HUES48 (cell line): ENCODE measurements around the gene ENOPH1.

Experiments used
- H3K27ac ChIP-seq: one replicate; pipeline ENCODE4 v1.7.0; 2013; ENCODE audit warnings: low read depth, low read length, inconsistent platforms
- H3K27me3 ChIP-seq: 2 replicates; pipeline ENCODE4 v1.6.1; 2013; ENCODE audit warnings: mild to moderate bottlenecking, low read length; ENCODE audit not compliant: control insufficient read depth, insufficient read depth
- H3K36me3 ChIP-seq: 2 replicates; pipeline ENCODE4 v1.6.1; 2013; ENCODE audit warnings: low read length; ENCODE audit not compliant: control insufficient read depth, insufficient read depth
- H3K4me1 ChIP-seq: 2 replicates; pipeline ENCODE4 v1.6.1; 2013; ENCODE audit warnings: mild to moderate bottlenecking, low read length; ENCODE audit not compliant: control insufficient read depth, insufficient read depth
- H3K4me3 ChIP-seq: 2 replicates; pipeline ENCODE4 v1.5.1; 2013; ENCODE audit warnings: mild to moderate bottlenecking, low read depth, low read length
- H3K9ac ChIP-seq: 2 replicates; pipeline ENCODE4 v1.6.1; 2013; ENCODE audit warnings: mild to moderate bottlenecking, low read depth, low read length, moderate library complexity
- H3K9me3 ChIP-seq: 2 replicates; pipeline ENCODE4 v1.6.1; 2013; ENCODE audit warnings: low read length; ENCODE audit not compliant: control insufficient read depth, insufficient read depth

ENOPH1 gene

DNA sequence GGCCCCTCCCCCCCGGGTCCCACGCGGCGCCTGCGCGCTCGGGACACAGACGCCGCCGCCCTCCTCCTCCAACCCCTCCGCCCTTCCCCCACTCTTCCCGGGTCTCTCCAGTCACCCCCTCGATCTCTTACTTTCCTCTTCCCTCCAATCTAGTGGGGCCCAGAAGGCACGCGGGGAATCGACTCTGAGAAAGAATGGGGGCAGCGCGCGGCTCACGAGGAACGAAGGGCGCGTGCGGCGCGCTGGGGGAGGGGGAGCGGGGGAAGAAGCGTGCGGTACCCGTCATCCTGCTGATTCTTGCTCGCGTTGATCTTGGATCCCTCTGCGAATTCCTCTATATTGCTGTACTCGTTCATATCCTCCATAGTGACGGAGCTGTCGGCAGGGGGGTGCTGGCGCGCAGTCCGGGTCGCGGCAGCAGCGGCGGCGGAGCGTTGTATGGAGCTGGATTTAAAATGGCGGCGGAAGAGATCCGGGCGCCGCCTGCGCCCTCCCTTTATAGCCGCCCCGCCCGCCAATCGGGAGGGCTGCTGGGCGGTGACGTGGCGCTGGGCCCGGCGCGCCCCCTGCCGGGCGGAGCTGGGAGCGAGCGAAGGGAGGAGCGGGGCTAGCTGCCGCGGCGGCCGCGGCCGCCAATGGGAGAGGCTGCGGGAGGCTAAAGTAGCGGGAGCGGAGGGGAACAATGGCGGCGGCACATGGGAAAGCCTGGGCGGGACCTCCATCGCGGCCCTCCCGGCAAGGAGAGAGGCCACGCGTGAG is 1.2 kb upstream of the ENOPH1 start:
- H3K4me1 ChIP-seq = peaks cover 8% of the 10 kb centered on the region; the same call in 1 of the 2 replicates
- no peaks in the 10 kb centered on the region for H3K9me3 ChIP-seq
- peak overlapping the region; percentile 99 for H3K27ac ChIP-seq
- H3K27me3 ChIP-seq = no peaks in the 10 kb centered on the region
- peak overlapping the region; percentile 93 for H3K4me3 ChIP-seq
- peaks cover 52% of the 10 kb centered on the region for H3K36me3 ChIP-seq
- H3K9ac ChIP-seq = peak overlapping the region; percentile 99

- H3K4me3 ChIP-seq = peak overlapping the region; percentile 93
- H3K4me1 ChIP-seq = peaks cover 8% of the 10 kb centered on the region; the same call in 1 of the 2 replicates
- peaks cover 48% of the 10 kb centered on the region for H3K36me3 ChIP-seq
These were observed 630 bp upstream of the ENOPH1 start for GRCh38 chr4:82429728-82430192.

GRCh38 chr4:82430964-82431745 is 765 bp downstream of the ENOPH1 start:
- Histone ChIP-seq H3K27me3 (no peaks in the 10 kb centered on the region), H3K9ac (peak overlapping the region; percentile 99), H3K27ac (peak overlapping the region; percentile 99), H3K4me3 (peak overlapping the region; percentile 93), H3K9me3 (no peaks in the 10 kb centered on the region), H3K4me1 (peaks cover 8% of the 10 kb centered on the region; the same call in 1 of the 2 replicates), H3K36me3 (peaks cover 48% of the 10 kb centered on the region)

More at GRCh38 chr4:82429728-82430192, 630 bp upstream of the ENOPH1 start:
- H3K27me3 ChIP-seq = no peaks in the 10 kb centered on the region
- H3K9ac ChIP-seq = peak overlapping the region; percentile 99
- no peaks in the 10 kb centered on the region for H3K9me3 ChIP-seq
- peak overlapping the region; percentile 99 for H3K27ac ChIP-seq

- Histone ChIP-seq H3K9me3 (no peaks in the 10 kb centered on the region), H3K27ac (no peak overlapping the region), H3K27me3 (no peaks in the 10 kb centered on the region), H3K4me3 (peak overlapping the region; percentile 93), H3K36me3 (peaks cover 46% of the 10 kb centered on the region), H3K4me1 (peaks cover 3% of the 10 kb centered on the region; the same call in 1 of the 2 replicates), H3K9ac (no peak overlapping the region)
These were observed 1.4 kb downstream of the ENOPH1 start for GRCh38 chr4:82431831-82432230.

DNA sequence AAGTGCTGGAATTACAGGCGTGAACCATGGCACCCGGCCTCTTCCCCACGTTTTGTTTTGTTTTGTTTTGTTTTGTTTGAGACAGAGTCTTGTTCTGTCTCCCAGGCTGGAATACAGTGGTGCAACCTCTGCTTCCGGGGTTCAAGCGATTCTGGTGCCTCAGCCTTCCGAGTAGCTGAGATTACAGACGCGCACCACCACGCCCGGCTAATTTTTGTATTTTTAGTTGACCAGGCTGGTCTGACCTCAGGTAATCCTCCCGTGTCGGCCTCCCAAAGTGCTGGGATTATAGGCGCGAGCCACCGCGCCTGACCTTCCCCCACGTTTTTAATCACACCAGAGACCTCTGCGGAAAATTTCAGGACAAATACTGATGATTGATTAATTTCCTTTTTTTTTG is 2.2 kb downstream of the ENOPH1 start:
- Histone ChIP-seq H3K27me3 (no peaks in the 10 kb centered on the region), H3K36me3 (peaks cover 44% of the 10 kb centered on the region), H3K4me3 (peak overlapping the region; percentile 20; the same call in 1 of the 2 replicates), H3K27ac (no peak overlapping the region), H3K9me3 (no peaks in the 10 kb centered on the region), H3K9ac (no peak overlapping the region), H3K4me1 (peaks cover 5% of the 10 kb centered on the region)

DNA sequence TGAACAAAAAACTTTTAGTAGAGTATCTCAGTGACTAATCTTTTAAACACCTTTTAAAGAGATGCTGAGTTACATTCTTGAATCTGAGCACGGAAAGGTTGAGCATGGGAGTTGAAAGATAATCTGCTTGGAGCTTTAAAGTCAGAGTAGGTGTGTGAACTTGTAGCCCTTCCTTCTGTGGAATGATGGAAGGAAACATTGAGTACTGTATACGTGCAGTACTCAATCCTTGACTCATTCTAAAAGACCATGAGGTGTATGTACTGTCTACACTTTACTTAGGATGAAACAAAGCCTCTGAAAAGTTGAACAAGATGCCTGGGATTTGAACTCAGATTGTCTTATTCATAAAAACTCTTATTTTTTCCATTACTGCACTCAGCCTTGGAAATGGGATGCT is 3.4 kb downstream of the ENOPH1 start:
- H3K27ac ChIP-seq = no peak overlapping the region
- no peaks in the 10 kb centered on the region for H3K27me3 ChIP-seq
- no peaks in the 10 kb centered on the region for H3K9me3 ChIP-seq
- H3K36me3 ChIP-seq = peaks cover 36% of the 10 kb centered on the region
- H3K4me3 ChIP-seq = no peak overlapping the region
- H3K9ac ChIP-seq = no peak overlapping the region
- H3K4me1 ChIP-seq = peaks cover 7% of the 10 kb centered on the region

GRCh38 chr4:82434949-82435348 is 4.6 kb downstream of the ENOPH1 start:
- Histone ChIP-seq H3K4me1 (peaks cover 7% of the 10 kb centered on the region), H3K9me3 (no peaks in the 10 kb centered on the region), H3K27ac (no peak overlapping the region), H3K4me3 (no peak overlapping the region), H3K9ac (no peak overlapping the region), H3K27me3 (no peaks in the 10 kb centered on the region), H3K36me3 (peaks cover 37% of the 10 kb centered on the region)

DNA sequence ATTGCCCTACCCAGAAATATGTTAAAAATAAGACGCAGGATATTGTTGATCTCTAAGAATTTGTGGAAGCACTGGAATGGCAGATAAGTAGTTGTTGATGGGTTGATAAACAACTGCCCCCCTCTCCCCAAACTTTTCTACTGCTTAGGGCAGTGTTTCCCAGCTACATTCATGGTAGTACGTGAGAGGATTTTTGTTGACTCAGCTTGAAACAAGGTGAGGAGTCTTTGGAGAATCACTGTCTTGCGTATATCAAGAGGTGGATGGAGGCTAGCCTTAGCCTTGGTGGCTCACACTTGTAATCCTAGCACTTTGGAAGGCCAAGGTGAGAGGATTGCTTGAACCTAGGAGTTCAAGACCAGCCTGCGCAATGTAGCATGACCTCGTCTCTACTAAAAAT is 5.7 kb downstream of the ENOPH1 start:
- Histone ChIP-seq H3K9ac (no peak overlapping the region), H3K4me1 (peaks cover 7% of the 10 kb centered on the region), H3K27me3 (no peaks in the 10 kb centered on the region), H3K9me3 (no peaks in the 10 kb centered on the region), H3K36me3 (peaks cover 42% of the 10 kb centered on the region), H3K27ac (no peak overlapping the region), H3K4me3 (no peak overlapping the region)

- no peaks in the 10 kb centered on the region for H3K27me3 ChIP-seq
- no peak overlapping the region for H3K4me3 ChIP-seq
- H3K27ac ChIP-seq = no peak overlapping the region
- H3K9me3 ChIP-seq = no peaks in the 10 kb centered on the region
- H3K4me1 ChIP-seq = peaks cover 7% of the 10 kb centered on the region
- H3K36me3 ChIP-seq = peaks cover 42% of the 10 kb centered on the region
- no peak overlapping the region for H3K9ac ChIP-seq
These were observed 6.4 kb downstream of the ENOPH1 start for GRCh38 chr4:82436780-82437179.

DNA sequence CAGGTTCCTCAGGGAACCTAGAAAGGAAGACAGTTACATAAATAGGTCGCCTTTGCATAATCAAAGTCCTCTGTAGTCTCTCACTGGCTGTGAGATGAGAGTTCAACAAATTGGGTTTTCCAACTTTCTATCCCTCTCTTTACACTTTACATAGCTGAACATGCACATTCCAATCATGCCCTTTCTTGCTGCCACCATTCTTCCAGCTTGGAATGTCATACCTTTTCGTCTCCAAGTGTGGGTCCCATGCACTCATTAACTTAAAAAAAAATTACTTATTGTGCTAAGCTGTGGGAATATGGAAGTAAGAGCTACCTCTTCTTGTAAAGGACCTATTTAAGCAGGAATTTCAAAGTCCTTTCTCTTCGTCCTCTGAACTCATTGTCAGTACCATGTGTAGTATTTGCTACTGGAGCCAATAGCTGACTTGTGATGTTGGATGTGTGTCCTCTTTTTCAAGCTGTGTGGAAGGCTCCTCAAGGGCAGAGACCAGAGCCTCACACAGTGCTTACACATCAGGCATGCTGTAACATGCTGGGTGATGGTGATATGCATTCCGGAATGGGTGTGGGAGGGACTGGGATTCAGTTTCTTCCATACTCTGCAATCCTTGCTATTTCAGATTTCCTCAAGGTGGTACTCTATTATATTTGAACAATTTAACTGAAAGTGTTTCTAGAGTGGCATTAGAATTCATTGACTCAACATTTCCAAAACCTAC is 7.1 kb downstream of the ENOPH1 start:
- peaks cover 43% of the 10 kb centered on the region for H3K36me3 ChIP-seq
- H3K27ac ChIP-seq = no peak overlapping the region
- H3K4me1 ChIP-seq = peaks cover 7% of the 10 kb centered on the region
- H3K27me3 ChIP-seq = no peaks in the 10 kb centered on the region
- H3K9ac ChIP-seq = no peak overlapping the region
- no peaks in the 10 kb centered on the region for H3K9me3 ChIP-seq
- H3K4me3 ChIP-seq = no peak overlapping the region
